SH-SY5Y (cell line): Measurements from ENCODE around the gene GABRG3.

Experiments used
- GATA2 ChIP-seq: IDR thresholded peaks from 2 replicates; pipeline ENCODE4 v1.6.1; 2011; ENCODE audit warnings: mild to moderate bottlenecking, low read depth, low read length
- GATA3 ChIP-seq: IDR thresholded peaks from 2 replicates; pipeline ENCODE4 v1.6.1; 2011; ENCODE audit warnings: low read depth, mild to moderate bottlenecking, low read length, moderate library complexity

DNA sequence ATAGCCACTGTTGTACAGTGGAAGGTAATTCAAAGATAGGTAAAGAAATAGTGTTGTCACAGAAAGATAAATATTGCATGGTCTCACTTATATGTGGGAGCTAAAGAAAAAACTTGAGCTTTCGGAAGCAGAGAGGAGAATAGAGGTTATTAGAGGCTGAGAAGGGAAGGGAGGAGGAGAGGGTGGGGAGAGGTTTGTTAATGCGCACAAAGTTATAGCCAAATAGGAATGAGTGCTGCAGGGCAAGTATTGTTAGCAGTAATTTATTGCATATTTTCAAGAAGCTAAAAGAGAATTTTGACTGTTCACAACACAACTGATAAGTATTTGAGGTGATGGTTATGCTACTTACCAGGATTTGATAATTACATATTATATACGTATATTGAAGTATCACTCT, 154.2 kb downstream of the GABRG3 start:
- TF ChIP-seq GATA2: no peak
- no peak for TF ChIP-seq GATA3
